Measurements from ENCODE around the gene SSR1. TPM values are rescaled to one million over a fixed set of nuclear protein-coding genes. Genes with fewer than 3 reads are reported as not detected.
A peak's percentile ranks its signal among the peaks of the same experiment; 100 is the strongest.

SSR1 gene
- total RNA-seq, 1 experiment from 2014 or later: 102 TPM

DNA sequence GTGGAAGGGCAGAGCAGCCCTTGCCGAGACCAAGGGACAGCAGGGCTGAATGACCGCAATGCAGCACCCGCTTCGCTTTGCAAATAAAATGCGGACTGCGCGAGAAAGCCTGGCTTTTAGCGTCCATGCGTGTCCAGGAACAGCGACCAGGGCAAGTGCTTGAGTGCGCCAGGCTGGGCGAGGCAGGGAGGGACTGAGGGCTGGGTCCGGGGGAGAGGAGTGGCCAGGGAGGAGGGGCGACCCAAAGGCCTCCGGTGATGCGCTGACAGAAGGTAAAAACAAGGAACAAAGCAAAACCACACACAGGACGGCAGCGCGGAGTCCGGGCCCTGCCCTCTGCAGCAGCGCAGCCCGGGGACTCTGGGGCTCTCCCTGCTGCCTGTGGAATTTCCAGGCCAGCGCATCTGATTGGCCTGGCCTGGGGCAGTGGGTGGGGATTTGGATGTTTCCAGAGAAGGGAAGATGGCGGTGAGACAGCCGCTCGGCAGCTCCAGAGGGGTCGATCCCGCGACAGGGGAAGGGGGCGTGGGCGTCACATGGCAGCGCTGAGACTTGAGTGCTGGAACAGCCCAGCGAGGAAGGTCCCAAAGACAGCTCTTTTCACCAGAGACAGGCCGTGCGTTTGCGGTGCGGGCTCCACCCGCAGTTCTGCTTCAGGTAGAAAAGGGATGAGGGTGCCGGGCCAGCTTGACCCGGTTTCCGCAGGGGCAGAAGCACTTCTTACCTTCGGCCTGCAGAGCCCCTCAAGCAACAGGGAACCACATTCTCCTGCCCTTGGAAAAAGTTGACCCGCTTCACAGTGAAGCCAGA lies 51.8 kb downstream of the SSR1 start:
- Histone ChIP-seq H3K23me2 (ENCODE audit: insufficient read length, low read depth, low read length, poor library complexity, severe bottlenecking) (peaks cover 3% of the 10 kb centered on the region), H4K5ac (ENCODE audit: insufficient read length, low read depth, low read length) (no peak overlapping the region), H3K18ac (ENCODE audit: insufficient read length, low read depth, low read length) (peak overlapping the region; percentile 50), H3K79me1 (ENCODE audit: insufficient read depth, low read depth, low read length, poor library complexity, severe bottlenecking) (no peaks in the 10 kb centered on the region), H3K9ac (ENCODE audit: extremely low read depth, insufficient read length, low read length) (peak overlapping the region; percentile 7), H2BK15ac (ENCODE audit: low read depth, low read length) (no peak overlapping the region), H3K27ac (ENCODE audit: insufficient read length, low read depth, low read length) (no peak overlapping the region), H3K23ac (ENCODE audit: insufficient read length, low read depth, low read length) (no peak overlapping the region), H4K91ac (ENCODE audit: insufficient read length, low read depth, low read length) (no peak overlapping the region), H3K56ac (ENCODE audit: insufficient read length, low read depth, low read length) (no peak overlapping the region), H3K14ac (ENCODE audit: insufficient read depth, low read length) (peak overlapping the region; percentile 41; the same call in 1 of the 2 replicates), H2BK120ac (ENCODE audit: low read depth, low read length, poor library complexity, severe bottlenecking) (no peak overlapping the region), H2BK12ac (ENCODE audit: insufficient read length, low read depth, low read length) (no peak overlapping the region), H2AK5ac (ENCODE audit: insufficient read length, low read length) (no peak overlapping the region), H2BK20ac (ENCODE audit: low read depth, low read length, poor library complexity, severe bottlenecking) (no peak overlapping the region), H3K79me2 (ENCODE audit: insufficient read depth, low read length) (no peaks in the 10 kb centered on the region), H3K27me3 (ENCODE audit: insufficient read depth, low read length) (no peaks in the 10 kb centered on the region), H3K9me3 (ENCODE audit: control insufficient read depth, low read depth, low read length) (no peaks in the 10 kb centered on the region), H3K4ac (ENCODE audit: low read depth, low read length) (no peak overlapping the region), H3K4me2 (ENCODE audit: insufficient read depth, insufficient read length, low read length) (peak overlapping the region; percentile 87), H2AFZ (ENCODE audit: low read length) (no peak overlapping the region), H4K8ac (replicated peaks; ENCODE audit: insufficient read length, low read depth, low read length) (no peak overlapping the region), H4K20me1 (ENCODE audit: control insufficient read depth, insufficient read depth, insufficient read length) (no peaks in the 10 kb centered on the region), H2BK5ac (ENCODE audit: insufficient read length, low read length) (no peak overlapping the region), H3K4me1 (ENCODE audit: insufficient read depth, low read length) (peaks cover 3% of the 10 kb centered on the region; the same call in 1 of the 2 replicates), H3T11ph (ENCODE audit: low read length) (no peak overlapping the region)
- Mint-ChIP-seq H3K27me3 (ENCODE audit: low read depth) (peaks cover 13% of the 10 kb centered on the region), H3K9me3 (peaks cover 8 to 10% of the 10 kb centered on the region in 2 experiments), H3K36me3 (ENCODE audit: insufficient read depth in 1 of 3, low read depth in 3 of 3) (peaks cover 0 to 8% (median 7%) of the 10 kb centered on the region in 3 experiments; a peak in 4 of 7 replicates), H3K27ac (peak overlapping the region; percentile 71 to 91 (median 90); a peak in 6 of 7 replicates), H3K4me3 (peak overlapping the region; percentile 80 to 83), H3K4me1 (peaks cover 16 to 28% of the 10 kb centered on the region in 2 experiments)
- TF ChIP-seq, protein P1, sequence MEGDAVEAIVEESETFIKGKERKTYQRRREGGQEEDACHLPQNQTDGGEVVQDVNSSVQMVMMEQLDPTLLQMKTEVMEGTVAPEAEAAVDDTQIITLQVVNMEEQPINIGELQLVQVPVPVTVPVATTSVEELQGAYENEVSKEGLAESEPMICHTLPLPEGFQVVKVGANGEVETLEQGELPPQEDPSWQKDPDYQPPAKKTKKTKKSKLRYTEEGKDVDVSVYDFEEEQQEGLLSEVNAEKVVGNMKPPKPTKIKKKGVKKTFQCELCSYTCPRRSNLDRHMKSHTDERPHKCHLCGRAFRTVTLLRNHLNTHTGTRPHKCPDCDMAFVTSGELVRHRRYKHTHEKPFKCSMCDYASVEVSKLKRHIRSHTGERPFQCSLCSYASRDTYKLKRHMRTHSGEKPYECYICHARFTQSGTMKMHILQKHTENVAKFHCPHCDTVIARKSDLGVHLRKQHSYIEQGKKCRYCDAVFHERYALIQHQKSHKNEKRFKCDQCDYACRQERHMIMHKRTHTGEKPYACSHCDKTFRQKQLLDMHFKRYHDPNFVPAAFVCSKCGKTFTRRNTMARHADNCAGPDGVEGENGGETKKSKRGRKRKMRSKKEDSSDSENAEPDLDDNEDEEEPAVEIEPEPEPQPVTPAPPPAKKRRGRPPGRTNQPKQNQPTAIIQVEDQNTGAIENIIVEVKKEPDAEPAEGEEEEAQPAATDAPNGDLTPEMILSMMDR (conservative IDR thresholded peaks at IDR 0.05): no peak
- no CpG with 5 or more reads among the region's 43 CpGs for WGBS (ENCODE audit: extremely low coverage, insufficient read length, low lambda C conversion rate)
- peak; percentile 96 for DNase-seq

All from H9 (cell line).